ENCODE data around the gene RPS18. TPM values are rescaled to one million over a fixed set of nuclear protein-coding genes. Genes with fewer than 3 reads are reported as not detected.

The RPS18 gene
- total RNA-seq, 4 donors from 2014 or later: 1,955 to 5,522 (median 4,042) TPM

DNA sequence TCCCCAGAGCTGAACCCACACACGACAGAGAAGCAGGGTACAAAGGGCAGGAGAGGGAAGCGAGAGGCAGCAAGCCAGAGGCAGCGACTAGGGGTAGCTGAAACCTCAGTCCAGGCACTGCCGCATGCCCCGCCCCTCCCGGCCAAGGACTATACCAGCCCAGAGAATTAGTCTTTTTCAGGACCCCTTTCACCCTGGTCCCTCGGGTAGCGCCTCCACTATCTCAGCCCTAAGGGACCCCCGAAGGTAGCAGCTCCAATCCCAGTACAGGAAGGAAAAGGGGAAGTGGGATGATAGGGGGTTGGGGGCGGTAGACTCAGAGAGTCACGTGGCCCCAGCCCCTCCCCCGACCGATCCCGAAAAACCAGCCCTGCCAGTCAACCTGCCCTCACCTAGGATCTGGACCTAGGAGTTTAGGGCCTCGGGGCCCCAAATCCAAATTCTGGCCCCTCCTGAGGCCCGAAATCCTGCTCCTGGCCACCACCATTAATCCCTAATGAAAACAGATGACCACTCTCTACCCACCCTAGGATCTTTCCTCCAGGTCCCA lies 25.6 kb downstream of the RPS18 start:
- no peak for TF ChIP-seq POLR2A (IDR thresholded peaks at IDR 0.05)
- TF ChIP-seq, protein P1, sequence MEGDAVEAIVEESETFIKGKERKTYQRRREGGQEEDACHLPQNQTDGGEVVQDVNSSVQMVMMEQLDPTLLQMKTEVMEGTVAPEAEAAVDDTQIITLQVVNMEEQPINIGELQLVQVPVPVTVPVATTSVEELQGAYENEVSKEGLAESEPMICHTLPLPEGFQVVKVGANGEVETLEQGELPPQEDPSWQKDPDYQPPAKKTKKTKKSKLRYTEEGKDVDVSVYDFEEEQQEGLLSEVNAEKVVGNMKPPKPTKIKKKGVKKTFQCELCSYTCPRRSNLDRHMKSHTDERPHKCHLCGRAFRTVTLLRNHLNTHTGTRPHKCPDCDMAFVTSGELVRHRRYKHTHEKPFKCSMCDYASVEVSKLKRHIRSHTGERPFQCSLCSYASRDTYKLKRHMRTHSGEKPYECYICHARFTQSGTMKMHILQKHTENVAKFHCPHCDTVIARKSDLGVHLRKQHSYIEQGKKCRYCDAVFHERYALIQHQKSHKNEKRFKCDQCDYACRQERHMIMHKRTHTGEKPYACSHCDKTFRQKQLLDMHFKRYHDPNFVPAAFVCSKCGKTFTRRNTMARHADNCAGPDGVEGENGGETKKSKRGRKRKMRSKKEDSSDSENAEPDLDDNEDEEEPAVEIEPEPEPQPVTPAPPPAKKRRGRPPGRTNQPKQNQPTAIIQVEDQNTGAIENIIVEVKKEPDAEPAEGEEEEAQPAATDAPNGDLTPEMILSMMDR (IDR thresholded peaks at IDR 0.05): no peak
- Histone ChIP-seq H3K27me3 (no peaks in the 10 kb centered on the region), H3K4me3 (peak overlapping the region; percentile 77 to 93 (median 82)), H3K36me3 (peaks cover 12 to 59% (median 28%) of the 10 kb centered on the region in 3 donors), H3K4me1 (peaks cover 15 to 67% (median 30%) of the 10 kb centered on the region in 3 donors), H3K27ac (peak overlapping the region; percentile 93 to 100 (median 98)), H3K9me3 (no peaks in the 10 kb centered on the region)
- no peak for DNase-seq
- no CpG with 5 or more reads among the region's 16 CpGs for WGBS, 2 donors
- intact Hi-C loops (cut with DNase I): no loop called here

DNA sequence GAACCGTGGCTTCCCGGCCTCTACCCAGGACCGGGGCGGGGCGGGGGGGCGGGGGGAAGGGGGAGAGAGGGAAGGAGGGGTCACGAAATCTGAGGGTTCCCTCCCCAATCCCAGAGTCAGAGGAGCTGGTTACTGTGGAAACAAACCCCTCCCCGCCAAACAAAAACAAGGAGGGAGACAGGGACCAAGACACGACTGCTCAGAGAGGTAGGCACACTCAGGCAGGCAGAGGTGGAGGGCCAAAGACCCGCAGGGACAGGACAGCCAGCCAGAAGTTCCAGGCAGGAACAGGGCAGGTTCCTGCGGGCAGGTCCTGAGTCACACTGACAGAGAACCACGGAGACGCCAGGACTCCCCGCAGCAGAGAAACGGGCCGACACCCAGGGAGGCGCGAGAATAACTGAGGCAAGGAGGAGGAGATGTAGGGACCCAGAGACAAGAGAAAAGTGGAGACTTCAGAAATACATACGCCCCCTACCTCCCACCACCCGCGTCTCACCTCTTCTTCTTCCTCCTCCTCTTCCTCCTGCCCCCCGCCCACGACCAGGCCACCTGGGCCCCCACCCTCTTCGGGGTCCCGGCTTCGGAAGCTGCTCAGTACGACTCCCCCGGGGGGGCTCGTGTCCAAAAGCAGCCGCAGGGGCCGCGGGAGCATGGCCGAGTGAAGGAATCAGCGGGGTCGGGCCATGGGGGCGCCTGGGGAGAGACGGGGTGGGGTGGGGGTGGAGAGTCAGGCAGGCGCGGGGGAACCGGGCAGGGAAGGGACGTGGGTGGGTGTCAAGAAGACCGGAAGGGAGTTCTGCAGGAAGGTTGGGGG lies 26.3 kb downstream of the RPS18 start:
- peak in 2 of 4 donors; percentile 45 to 65 for TF ChIP-seq POLR2A (IDR thresholded peaks at IDR 0.05)
- TF ChIP-seq, protein P1 (IDR thresholded peaks at IDR 0.05): no peak
- intact Hi-C loops (cut with DNase I): no loop called here
- Histone ChIP-seq H3K4me1 (peaks cover 15 to 67% (median 30%) of the 10 kb centered on the region in 3 donors), H3K27ac (peak overlapping the region; percentile 93 to 100 (median 98)), H3K27me3 (no peaks in the 10 kb centered on the region), H3K36me3 (peaks cover 12 to 59% (median 29%) of the 10 kb centered on the region in 3 donors), H3K9me3 (no peaks in the 10 kb centered on the region), H3K4me3 (peak overlapping the region; percentile 77 to 93 (median 82))
- no peak for DNase-seq
- WGBS, 2 donors: 0% methylated on average over 15 to 20 of the region's 42 CpGs

DNA sequence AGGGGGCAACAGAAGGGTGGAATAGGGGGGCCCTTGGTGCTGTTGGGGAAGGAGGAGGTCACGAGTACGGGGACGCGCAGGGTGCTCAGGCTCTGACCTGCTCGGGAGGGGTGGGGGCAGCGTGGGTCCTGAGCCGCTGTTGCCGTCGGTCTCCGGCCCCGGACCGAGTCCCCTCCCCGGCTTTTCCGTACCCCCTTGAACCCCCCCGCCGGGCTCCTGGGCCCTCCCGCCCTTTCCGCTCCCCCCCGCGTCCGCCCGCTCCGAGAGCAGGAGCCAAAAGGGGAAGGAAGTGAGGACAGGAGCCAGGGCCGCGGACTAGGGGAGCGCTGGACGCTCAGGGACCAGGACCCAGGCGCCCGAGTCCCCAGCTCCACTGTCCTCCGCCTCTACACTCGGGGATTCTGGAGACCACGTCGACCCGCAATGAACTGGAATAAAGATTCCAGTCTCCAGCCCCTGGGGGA lies 26.9 kb downstream of the RPS18 start, which contains the start of gene RGL2:
Gene RGL2, minus strand, starts transcription at position 170 of the 464 bp plus-strand sequence. CDS start 332 bp downstream, outside the sequence.
- TF ChIP-seq POLR2A (IDR thresholded peaks at IDR 0.05): no peak
- TF ChIP-seq, protein P1 (IDR thresholded peaks at IDR 0.05): no peak
- H3K9me3 ChIP-seq: no peaks in the 10 kb centered on the region
- H3K27ac ChIP-seq: peak within 1 kb of the TSS; percentile 93 to 100 (median 98)
- peaks cover 15 to 67% (median 30%) of the 10 kb centered on the region in 3 donors for H3K4me1 ChIP-seq
- no peak for DNase-seq
- H3K27me3 ChIP-seq: no peaks in the 10 kb centered on the region
- WGBS, 2 donors: 0% methylated on average over 5 to 6 of the region's 34 CpGs
- peaks cover 15 to 59% (median 31%) of the 10 kb centered on the region in 3 donors for H3K36me3 ChIP-seq
- intact Hi-C loops (cut with DNase I): no loop called here
- H3K4me3 ChIP-seq: peak within 1 kb of the TSS; percentile 77 to 93 (median 82)

DNA sequence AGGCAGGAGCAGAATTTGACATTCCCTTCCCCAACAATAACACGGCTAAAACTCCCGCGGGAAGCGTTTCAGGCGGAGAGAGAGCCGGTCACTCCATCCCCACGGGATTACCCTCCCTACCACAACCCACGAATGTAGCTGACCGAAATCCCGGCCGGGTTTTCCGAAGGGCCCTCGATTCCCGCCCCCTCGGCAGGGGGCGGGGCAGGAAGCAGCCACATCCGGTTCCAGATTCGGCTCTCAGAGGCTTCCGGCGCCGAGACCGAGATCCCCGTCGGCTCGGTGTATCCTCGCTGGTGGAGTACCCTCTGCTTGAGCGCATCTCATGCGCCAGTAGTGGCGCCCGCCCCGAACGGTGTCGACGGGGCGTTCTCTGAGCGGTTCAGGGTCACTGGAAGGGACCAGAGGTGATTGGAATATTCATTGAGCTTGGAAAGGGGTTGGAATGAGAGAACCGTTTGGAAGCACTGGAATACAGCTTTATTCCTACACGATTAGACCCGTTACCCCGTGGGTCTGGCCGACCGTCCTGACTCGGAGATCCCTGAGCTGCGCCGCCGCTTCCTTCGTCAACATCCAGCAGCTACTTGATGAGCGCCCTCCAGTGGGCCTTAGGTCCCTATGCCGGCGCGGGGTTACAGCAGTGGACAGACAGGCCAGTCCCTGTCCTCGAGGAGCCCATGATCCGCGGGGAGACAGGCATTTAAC lies 27.5 kb downstream of the RPS18 start:
- H3K9me3 ChIP-seq: no peaks in the 10 kb centered on the region
- peaks cover 15 to 64% (median 30%) of the 10 kb centered on the region in 3 donors for H3K4me1 ChIP-seq
- TF ChIP-seq, protein P1 (IDR thresholded peaks at IDR 0.05): peak; percentile 52 to 83 (median 73)
- TF ChIP-seq POLR2A (IDR thresholded peaks at IDR 0.05): peak in 2 of 4 donors; percentile 74
- H3K36me3 ChIP-seq: peaks cover 21 to 59% (median 33%) of the 10 kb centered on the region in 3 donors
- peak overlapping the region; percentile 93 to 100 (median 98) for H3K27ac ChIP-seq
- H3K27me3 ChIP-seq: no peaks in the 10 kb centered on the region
- 0% methylated on average over 3 to 35 of the region's 54 CpGs for WGBS, 2 donors
- intact Hi-C loops (cut with DNase I): no loop called here
- peak overlapping the region; percentile 77 to 93 (median 82) for H3K4me3 ChIP-seq
- peak; percentile 71 for DNase-seq

Data from esophagus squamous epithelium (tissue), 5 donors.